Muscle of leg (tissue), 9 donors: ENCODE results near the gene ZDHHC15. TPM values are rescaled to one million over a fixed set of nuclear protein-coding genes. Genes with fewer than 3 reads are reported as not detected.

Experiments used
- polyA plus RNA-seq, 8 donors: library from polyadenylated mRNA; unstranded; fragments of 120-200 nt; gene quantifications; one replicate each; pipeline versions ENCODE4 v1.2.1 to v1.2.3, GENCODE V29; 2013; ENCODE audit warnings: inconsistent platforms in 1 of 8, low replicate concordance in 1 of 8; ENCODE audit not compliant: insufficient read length in 8 of 8, insufficient read depth in 1 of 8
- total RNA-seq: library from RNA; stranded (reverse); fragments of 120-200 nt; gene quantifications from one replicate; pipeline ENCODE4 v1.2.4, GENCODE V29; 2013

ZDHHC15 gene
- total and polyA plus RNA-seq, 9 donors: 2.8 to 5.3 (median 4.1) TPM

Other genes with a start within 250 kb of the ZDHHC15 start
- 8.6 TPM for gene UPRT, start 249.0 kb downstream of the ZDHHC15 start, total RNA-seq
- gene UPRT, start 249.0 kb downstream of the ZDHHC15 start, polyA plus RNA-seq: 10 to 100 TPM in 3 of 8 donors, 1 to 10 TPM in 5; 8.3 to 12.6 (median 9.7) TPM